ENCODE data around the gene ALS2CL.

DNA sequence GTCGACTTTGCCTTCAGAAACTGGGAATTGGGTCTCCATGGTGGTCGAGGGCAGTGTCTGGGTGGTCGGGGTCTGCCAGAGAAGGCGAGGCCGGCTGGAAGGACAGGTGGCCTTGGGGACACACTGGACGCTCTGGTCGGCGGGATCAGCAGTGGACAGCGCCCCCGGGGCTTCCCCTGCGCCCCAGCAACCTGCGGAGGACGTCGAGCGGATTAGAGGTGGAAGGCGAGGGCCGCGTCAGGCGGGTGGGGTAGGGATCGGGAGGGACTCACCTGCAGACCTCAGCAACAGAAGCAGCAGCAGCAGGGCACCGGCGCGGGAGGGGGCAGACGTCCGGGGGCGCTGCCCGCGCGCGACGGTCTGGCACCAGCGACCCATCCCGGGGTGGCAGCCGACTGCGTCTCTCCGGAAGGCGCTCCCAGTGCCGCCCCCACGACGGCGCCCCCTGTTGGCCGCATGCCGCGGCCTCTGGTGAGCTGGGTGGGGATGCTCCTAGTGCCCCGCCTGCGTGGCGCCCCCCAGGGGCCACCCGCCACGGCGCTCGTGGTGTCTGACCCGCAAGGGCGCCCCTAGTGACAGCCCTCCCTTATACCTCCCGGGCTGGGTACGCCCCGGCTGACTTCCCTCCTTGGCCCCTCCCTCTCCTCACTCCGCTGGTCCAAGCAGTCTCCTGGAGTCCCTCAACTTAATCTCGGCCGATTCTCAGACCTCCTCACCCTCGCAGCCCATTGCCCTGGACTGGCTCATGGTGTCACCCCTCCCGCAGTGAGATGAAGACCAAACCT is 24.2 kb upstream of the ALS2CL start, which contains the start of gene PRSS50:
- no peak for TF ChIP-seq YY1 (IDR thresholded peaks at IDR 0.05; ENCODE audit: insufficient read depth, insufficient read length)
- TF ChIP-seq SUZ12 (IDR thresholded peaks at IDR 0.05; ENCODE audit: extremely low read depth, insufficient read depth, insufficient read length): no peak
